Stimulated activated CD4-positive, alpha-beta T cell treated with anti-CD3 and anti-CD28 coated beads, Interleukin-12 subunit alpha, Interleukin-12 subunit beta, amount 100 ng/mL, for 4 hours (primary cell): ENCODE measurements around the gene RNASE9.
"Not testable (repeated sequence)": the region's sequence is repeated elsewhere in the genome, so short reads cannot be mapped to it uniquely, and the experiment has no call there.

Source experiments
- DNase-seq: peaks from one replicate; pipeline ENCODE4 v3.0.0-alpha.2; 2020

The RNASE9 gene

GRCh38 chr14:20515846-20516245 is 45.0 kb downstream of the RNASE9 start:
- no peak for DNase-seq

- DNase-seq: no peak
These were observed 48.5 kb downstream of the RNASE9 start for GRCh38 chr14:20512177-20512905.

GRCh38 chr14:20508367-20508766 is 52.5 kb downstream of the RNASE9 start:
- no peak for DNase-seq

- DNase-seq: not testable (repeated sequence)
These were observed 53.3 kb downstream of the RNASE9 start for GRCh38 chr14:20507537-20507936.

- not testable (repeated sequence) for DNase-seq
These were observed 54.1 kb downstream of the RNASE9 start for GRCh38 chr14:20506752-20507151.

- DNase-seq: not testable (repeated sequence)
These were observed 54.6 kb downstream of the RNASE9 start for GRCh38 chr14:20506276-20506675.
